DMS 273 (cell line): ENCODE measurements around the gene CD52.

Experiments used
- DNase-seq: peaks from one replicate; lab custom pipeline; 2025; ENCODE audit not compliant: unreplicated experiment; lab: John Stamatoyannopoulos, UW

Gene CD52

GRCh38 chr1:26317612-26318337 lies at the start of gene CD52:
CD52 (plus strand) TSS chr1:26317958; CDS start chr1:26318018, 60 bp downstream.
- no peak for DNase-seq

GRCh38 chr1:26268290-26269197 lies 49.2 kb upstream of the CD52 start:
- no peak for DNase-seq

- no peak for DNase-seq
Observed at GRCh38 chr1:26269198-26269550, 48.6 kb upstream of the CD52 start.

- no peak for DNase-seq
Observed at GRCh38 chr1:26274801-26275425, 42.8 kb upstream of the CD52 start.

- peak; percentile 92 for DNase-seq
Observed at GRCh38 chr1:26275580-26276431, 42.0 kb upstream of the CD52 start.

GRCh38 chr1:26276432-26276838 lies 41.3 kb upstream of the CD52 start:
- peak; percentile 80 for DNase-seq

GRCh38 chr1:26277261-26277661 lies 40.5 kb upstream of the CD52 start:
- no peak for DNase-seq

GRCh38 chr1:26277719-26278118 lies 40.0 kb upstream of the CD52 start:
- peak; percentile 58 for DNase-seq

- peak; percentile 62 for DNase-seq
Observed at GRCh38 chr1:26278303-26278702, 39.5 kb upstream of the CD52 start.

GRCh38 chr1:26278724-26279455 lies 38.9 kb upstream of the CD52 start:
- DNase-seq = peak; percentile 92

- DNase-seq = peak; percentile 96
Observed at GRCh38 chr1:26279456-26280332, 38.1 kb upstream of the CD52 start, which contains the start of gene SH3BGRL3. SH3BGRL3 (plus strand) TSS chr1:26280086; CDS start chr1:26280156, 70 bp downstream.

- peak; percentile 60 for DNase-seq
Observed at GRCh38 chr1:26280333-26281042, 37.3 kb upstream of the CD52 start.

- no peak for DNase-seq
Observed at GRCh38 chr1:26281091-26281958, 36.4 kb upstream of the CD52 start.

GRCh38 chr1:26281971-26282370 lies 35.8 kb upstream of the CD52 start:
- DNase-seq = peak; percentile 74

- no peak for DNase-seq
Observed at GRCh38 chr1:26282401-26282918, 35.3 kb upstream of the CD52 start.

GRCh38 chr1:26283279-26283853 lies 34.4 kb upstream of the CD52 start:
- peak; percentile 36 for DNase-seq
